Fibroblast of lung (primary cell): ENCODE measurements around the gene RASGEF1B. TPM values are rescaled to one million over a fixed set of nuclear protein-coding genes. Genes with fewer than 3 reads are reported as not detected.

Source experiments
- DNase-seq, 2 donors: peaks; one replicate each; pipeline versions ENCODE4 v3.0.0 to v3.0.0-alpha.2; 2010; ENCODE audit warnings: low read depth in 2 of 2
- H2AFZ ChIP-seq: 2 replicates; pipeline ENCODE4 v1.5.1; 2012; ENCODE audit warnings: low read length, control low read depth, inconsistent platforms
- H3K27ac ChIP-seq: 2 replicates; pipeline ENCODE4 v1.5.1; 2011; ENCODE audit warnings: low read length, control low read depth; ENCODE audit not compliant: insufficient read depth
- H3K27me3 ChIP-seq: 2 replicates; pipeline ENCODE4 v1.5.1; 2011; ENCODE audit warnings: mild to moderate bottlenecking, low read length; ENCODE audit not compliant: control insufficient read depth, insufficient read depth
- H3K36me3 ChIP-seq: 2 replicates; pipeline ENCODE4 v1.5.1; 2011; ENCODE audit warnings: low read length; ENCODE audit not compliant: control insufficient read depth, insufficient read depth
- H3K4me1 ChIP-seq: 2 replicates; pipeline ENCODE4 v1.5.1; 2011; ENCODE audit warnings: low read length; ENCODE audit not compliant: control insufficient read depth, insufficient read depth; ENCODE audit errors: extremely low read depth
- H3K4me2 ChIP-seq: 2 replicates; pipeline ENCODE4 v1.5.1; 2011; ENCODE audit warnings: low read length, control low read depth; ENCODE audit not compliant: insufficient read depth; ENCODE audit errors: extremely low read depth
- H3K4me3 ChIP-seq, 4 experiments: fragments of 200-600 bp in 1 of 4; sonication (generic) in 1 of 4; replicated peaks in 1 of 4; 2 replicates each; pipeline ENCODE4 v1.5.1; 2011 to 2016; ENCODE audit warnings: low read length in 4 of 4, low read depth in 3 of 4, mild to moderate bottlenecking in 3 of 4, control low read depth in 2 of 4, inconsistent platforms in 1 of 4, mixed read lengths in 1 of 4; ENCODE audit not compliant: insufficient read depth in 1 of 4; ENCODE audit errors: control extremely low read depth in 1 of 4
- H3K79me2 ChIP-seq: 2 replicates; pipeline ENCODE4 v1.5.1; 2012; ENCODE audit warnings: mild to moderate bottlenecking, low read length, inconsistent platforms; ENCODE audit not compliant: control insufficient read depth, insufficient read depth
- H3K9ac ChIP-seq: 2 replicates; pipeline ENCODE4 v1.5.1; 2011; ENCODE audit warnings: mild to moderate bottlenecking, low read length, control low read depth; ENCODE audit not compliant: insufficient read depth
- H3K9me3 ChIP-seq: 2 replicates; pipeline ENCODE4 v1.5.1; 2012; ENCODE audit warnings: low read depth, low read length; ENCODE audit not compliant: control insufficient read depth, insufficient read depth
- H4K20me1 ChIP-seq: 2 replicates; pipeline ENCODE4 v1.5.1; 2011; ENCODE audit warnings: low read length; ENCODE audit not compliant: control insufficient read depth, insufficient read depth; ENCODE audit errors: extremely low read depth
- CTCF ChIP-seq, 2 donors: IDR thresholded peaks in 1 of 2; conservative IDR thresholded peaks in 1 of 2; 1 replicate in 1 of 2; 2 replicates in 1 of 2; pipeline ENCODE4 v1.5.1; 2011 to 2012; ENCODE audit warnings: low read length in 2 of 2, control low read depth in 1 of 2, inconsistent platforms in 1 of 2, low read depth in 1 of 2, mild to moderate bottlenecking in 1 of 2
- EZH2 ChIP-seq: IDR thresholded peaks from 2 replicates; pipeline ENCODE4 v1.5.1; 2012; ENCODE audit warnings: low read length, control low read depth, mild to moderate bottlenecking; ENCODE audit errors: missing control alignments
- polyA plus RNA-seq, 2 donors: library from polyadenylated mRNA; depleted of rRNA in 1 of 2; stranded (reverse) in 1 of 2; unstranded in 1 of 2; fragments of >200 nt; gene quantifications; 2 replicates each; pipeline ENCODE4 v1.2.1, GENCODE V29; 2011 to 2012; ENCODE audit warnings: missing spikeins in 1 of 2
- total RNA-seq: library from RNA; depleted of rRNA; stranded (reverse); fragments of >200 nt; gene quantifications from 2 replicates; pipeline ENCODE4 v1.2.1, GENCODE V29; 2014

The RASGEF1B gene
- total and polyA plus RNA-seq, 2 donors (not counting 1 experiment from before 2014, with no cell fraction given) = 0.02 to 0.33 TPM

GRCh38 chr4:81460834-81461233, 10.9 kb downstream of the RASGEF1B start:
- DNase-seq = no peak
- Histone ChIP-seq H3K79me2 (no peaks in the 10 kb centered on the region), H3K36me3 (no peaks in the 10 kb centered on the region), H3K4me1 (no peaks in the 10 kb centered on the region), H3K4me2 (no peak overlapping the region), H3K27ac (no peak overlapping the region), H2AFZ (no peak overlapping the region), H4K20me1 (no peaks in the 10 kb centered on the region), H3K9me3 (no peaks in the 10 kb centered on the region), H3K27me3 (no peaks in the 10 kb centered on the region), H3K9ac (no peak overlapping the region), H3K4me3 (no peak overlapping the region)
- TF ChIP-seq CTCF (conservative IDR thresholded peaks at IDR 0.05 in 1 of 2, IDR thresholded peaks at IDR 0.05 in 1 of 2; ENCODE audit: low read depth in 1 of 2, low read length in 2 of 2) = no peak
- TF ChIP-seq EZH2 = no peak

GRCh38 chr4:81460191-81460701, 11.5 kb downstream of the RASGEF1B start:
- no peak overlapping the region for H2AFZ ChIP-seq
- no peaks in the 10 kb centered on the region for H3K27me3 ChIP-seq
- no peak for TF ChIP-seq EZH2
- TF ChIP-seq CTCF (conservative IDR thresholded peaks at IDR 0.05 in 1 of 2, IDR thresholded peaks at IDR 0.05 in 1 of 2; ENCODE audit: low read depth in 1 of 2, low read length in 2 of 2) = no peak
- no peak overlapping the region for H3K4me2 ChIP-seq
- DNase-seq = no peak
- H3K9me3 ChIP-seq = no peaks in the 10 kb centered on the region
- no peaks in the 10 kb centered on the region for H3K36me3 ChIP-seq
- H3K27ac ChIP-seq = no peak overlapping the region
- no peaks in the 10 kb centered on the region for H3K79me2 ChIP-seq
- no peaks in the 10 kb centered on the region for H4K20me1 ChIP-seq
- H3K9ac ChIP-seq = no peak overlapping the region
- no peaks in the 10 kb centered on the region for H3K4me1 ChIP-seq
- H3K4me3 ChIP-seq = no peak overlapping the region

- DNase-seq = no peak
- H3K9me3 ChIP-seq = no peaks in the 10 kb centered on the region
- H4K20me1 ChIP-seq = no peaks in the 10 kb centered on the region
- no peaks in the 10 kb centered on the region for H3K27me3 ChIP-seq
- H3K27ac ChIP-seq = no peak overlapping the region
- H3K79me2 ChIP-seq = no peaks in the 10 kb centered on the region
- H3K9ac ChIP-seq = no peak overlapping the region
- no peaks in the 10 kb centered on the region for H3K4me1 ChIP-seq
- no peaks in the 10 kb centered on the region for H3K36me3 ChIP-seq
- TF ChIP-seq EZH2 (no peak), CTCF (conservative IDR thresholded peaks at IDR 0.05 in 1 of 2, IDR thresholded peaks at IDR 0.05 in 1 of 2; ENCODE audit: low read depth in 1 of 2, low read length in 2 of 2) (no peak)
- H2AFZ ChIP-seq = no peak overlapping the region
- H3K4me3 ChIP-seq = no peak overlapping the region
- no peak overlapping the region for H3K4me2 ChIP-seq
Observed at GRCh38 chr4:81459228-81459627, 12.5 kb downstream of the RASGEF1B start.
